Suprapubic skin (tissue), 3 donors: ENCODE measurements around the gene FAM222A.

Experiments used
- CTCF ChIP-seq, 2 donors: fragments of 200-600 bp in 1 of 2; fragments of 450-650 bp in 1 of 2; sonication (generic) in 1 of 2; IDR thresholded peaks; one replicate each; pipeline ENCODE4 v1.5.1; 2016 to 2019; ENCODE audit warnings: antibody characterized with exemption in 2 of 2, mild to moderate bottlenecking in 1 of 2, moderate library complexity in 1 of 2
- POLR2A ChIP-seq, 2 donors: fragments of 450-650 bp; IDR thresholded peaks; one replicate each; pipeline ENCODE4 v1.6.1; 2017; ENCODE audit warnings: antibody characterized with exemption in 2 of 2, mild to moderate bottlenecking in 2 of 2, moderate library complexity in 2 of 2

- TF ChIP-seq POLR2A (IDR thresholded peaks at IDR 0.05) (no peak), CTCF (IDR thresholded peaks at IDR 0.05) (no peak)
Observed at GRCh38 chr12:109711596-109712461, 1.8 kb upstream of the FAM222A start.
